Right atrium auricular region (tissue), 2 donors: ENCODE measurements around the gene PIGN. TPM values are rescaled to one million over a fixed set of nuclear protein-coding genes. Genes with fewer than 3 reads are reported as not detected.

Source experiments
- DNase-seq: peaks from one replicate; pipeline ENCODE4 v3.0.0-alpha.2; 2019; ENCODE audit warnings: low spot score
- H3K27ac ChIP-seq, 2 donors: fragments of 200-600 bp; sonication (generic); 1 replicate in 1 of 2; 2 replicates in 1 of 2; pipeline ENCODE4 v1.5.1; 2016 to 2019
- H3K27me3 ChIP-seq, 2 donors: fragments of 200-600 bp; sonication (generic); one replicate each; pipeline versions ENCODE4 v1.5.1 to v1.6.0; 2017 to 2019
- H3K36me3 ChIP-seq: fragments of 200-600 bp; sonication (generic); one replicate; pipeline ENCODE4 v1.5.1; 2016
- H3K4me1 ChIP-seq, 2 donors: fragments of 200-600 bp; sonication (generic); one replicate each; pipeline versions ENCODE4 v1.5.1 to v1.6.0; 2017 to 2019
- H3K4me3 ChIP-seq, 2 donors: fragments of 200-600 bp; sonication (generic); 1 replicate in 1 of 2; 2 replicates in 1 of 2; pipeline ENCODE4 v1.5.1; 2017 to 2019; ENCODE audit warnings: mild to moderate bottlenecking in 1 of 2, moderate library complexity in 1 of 2
- H3K9me3 ChIP-seq, 2 donors: fragments of 200-600 bp; sonication (generic); one replicate each; pipeline ENCODE4 v1.5.1; 2019
- CTCF ChIP-seq, 2 donors: fragments of 200-600 bp; sonication (generic); IDR thresholded peaks; one replicate each; pipeline ENCODE4 v1.5.1; 2019; ENCODE audit warnings: antibody characterized with exemption in 2 of 2
- total RNA-seq, 2 donors: library from RNA; depleted of rRNA; stranded (reverse); fragments of >200 nt; gene quantifications; one replicate each; pipeline ENCODE4 v1.1.0, GENCODE V29; 2016

PIGN gene
- total RNA-seq, 2 donors from 2014 or later = 10.8 to 16.8 TPM

GRCh38 chr18:62126737-62127136, 60.1 kb downstream of the PIGN start:
- TF ChIP-seq CTCF (IDR thresholded peaks at IDR 0.05) = no peak
- H3K27me3 ChIP-seq = no peaks in the 10 kb centered on the region
- H3K9me3 ChIP-seq = no peaks in the 10 kb centered on the region
- no peaks in the 10 kb centered on the region for H3K4me1 ChIP-seq
- no peak overlapping the region for H3K27ac ChIP-seq
- no peak overlapping the region for H3K4me3 ChIP-seq
- no peak for DNase-seq
- peaks cover 5% of the 10 kb centered on the region for H3K36me3 ChIP-seq

- no peaks in the 10 kb centered on the region for H3K9me3 ChIP-seq
- no peak for DNase-seq
- H3K4me3 ChIP-seq = no peak overlapping the region
- no peaks in the 10 kb centered on the region for H3K27me3 ChIP-seq
- no peak overlapping the region for H3K27ac ChIP-seq
- peaks cover 5% of the 10 kb centered on the region for H3K36me3 ChIP-seq
- TF ChIP-seq CTCF (IDR thresholded peaks at IDR 0.05) = no peak
- no peaks in the 10 kb centered on the region for H3K4me1 ChIP-seq
These were observed 61.2 kb downstream of the PIGN start for GRCh38 chr18:62125702-62126101.

GRCh38 chr18:62122330-62122729, 64.5 kb downstream of the PIGN start:
- DNase-seq = no peak
- H3K9me3 ChIP-seq = peaks cover 0 to 6% of the 10 kb centered on the region in 2 donors
- peaks cover 5% of the 10 kb centered on the region for H3K36me3 ChIP-seq
- no peak overlapping the region for H3K4me3 ChIP-seq
- H3K27ac ChIP-seq = no peak overlapping the region
- H3K4me1 ChIP-seq = no peaks in the 10 kb centered on the region
- H3K27me3 ChIP-seq = no peaks in the 10 kb centered on the region
- TF ChIP-seq CTCF (IDR thresholded peaks at IDR 0.05) = no peak

- TF ChIP-seq CTCF (IDR thresholded peaks at IDR 0.05) = no peak
- Histone ChIP-seq H3K27ac (no peak overlapping the region), H3K4me3 (no peak overlapping the region), H3K9me3 (peaks cover 0 to 6% of the 10 kb centered on the region in 2 donors), H3K27me3 (no peaks in the 10 kb centered on the region), H3K4me1 (no peaks in the 10 kb centered on the region), H3K36me3 (peaks cover 5% of the 10 kb centered on the region)
- DNase-seq = no peak
These were observed 67.0 kb downstream of the PIGN start for GRCh38 chr18:62119884-62120283.

GRCh38 chr18:62118328-62118727, 68.5 kb downstream of the PIGN start:
- TF ChIP-seq CTCF (IDR thresholded peaks at IDR 0.05) = no peak
- H3K36me3 ChIP-seq = peaks cover 5% of the 10 kb centered on the region

GRCh38 chr18:62109676-62110075, 77.2 kb downstream of the PIGN start:
- TF ChIP-seq CTCF (IDR thresholded peaks at IDR 0.05) = no peak
- Histone ChIP-seq H3K36me3 (no peaks in the 10 kb centered on the region), H3K9me3 (no peaks in the 10 kb centered on the region), H3K27ac (no peak overlapping the region), H3K27me3 (no peaks in the 10 kb centered on the region), H3K4me1 (no peaks in the 10 kb centered on the region), H3K4me3 (no peak overlapping the region)
- DNase-seq = no peak

More at GRCh38 chr18:62118328-62118727, 68.5 kb downstream of the PIGN start:
- no peak overlapping the region for H3K4me3 ChIP-seq
- no peak for DNase-seq
- H3K4me1 ChIP-seq = no peaks in the 10 kb centered on the region
- peaks cover 0 to 6% of the 10 kb centered on the region in 2 donors for H3K9me3 ChIP-seq
- no peak overlapping the region for H3K27ac ChIP-seq
- no peaks in the 10 kb centered on the region for H3K27me3 ChIP-seq
